Measurements from ENCODE around the gene RBPJL.

The RBPJL gene

GRCh38 chr20:45308117-45308778 is 1.6 kb downstream of the RBPJL start, which contains the start of gene MATN4:
Gene MATN4, minus strand, starts transcription at chr20:45308299. Its CDS starts 2,717 bp downstream, at chr20:45305582.
- no peak for DNase-seq (ENCODE audit: low read depth)
- TF ChIP-seq, protein P1, sequence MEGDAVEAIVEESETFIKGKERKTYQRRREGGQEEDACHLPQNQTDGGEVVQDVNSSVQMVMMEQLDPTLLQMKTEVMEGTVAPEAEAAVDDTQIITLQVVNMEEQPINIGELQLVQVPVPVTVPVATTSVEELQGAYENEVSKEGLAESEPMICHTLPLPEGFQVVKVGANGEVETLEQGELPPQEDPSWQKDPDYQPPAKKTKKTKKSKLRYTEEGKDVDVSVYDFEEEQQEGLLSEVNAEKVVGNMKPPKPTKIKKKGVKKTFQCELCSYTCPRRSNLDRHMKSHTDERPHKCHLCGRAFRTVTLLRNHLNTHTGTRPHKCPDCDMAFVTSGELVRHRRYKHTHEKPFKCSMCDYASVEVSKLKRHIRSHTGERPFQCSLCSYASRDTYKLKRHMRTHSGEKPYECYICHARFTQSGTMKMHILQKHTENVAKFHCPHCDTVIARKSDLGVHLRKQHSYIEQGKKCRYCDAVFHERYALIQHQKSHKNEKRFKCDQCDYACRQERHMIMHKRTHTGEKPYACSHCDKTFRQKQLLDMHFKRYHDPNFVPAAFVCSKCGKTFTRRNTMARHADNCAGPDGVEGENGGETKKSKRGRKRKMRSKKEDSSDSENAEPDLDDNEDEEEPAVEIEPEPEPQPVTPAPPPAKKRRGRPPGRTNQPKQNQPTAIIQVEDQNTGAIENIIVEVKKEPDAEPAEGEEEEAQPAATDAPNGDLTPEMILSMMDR (conservative IDR thresholded peaks at IDR 0.05; ENCODE audit: low read depth, low read length): peak; percentile 5
- no peak within 1 kb of the TSS for H3K4me3 ChIP-seq (ENCODE audit: low read depth, low read length)

DNA sequence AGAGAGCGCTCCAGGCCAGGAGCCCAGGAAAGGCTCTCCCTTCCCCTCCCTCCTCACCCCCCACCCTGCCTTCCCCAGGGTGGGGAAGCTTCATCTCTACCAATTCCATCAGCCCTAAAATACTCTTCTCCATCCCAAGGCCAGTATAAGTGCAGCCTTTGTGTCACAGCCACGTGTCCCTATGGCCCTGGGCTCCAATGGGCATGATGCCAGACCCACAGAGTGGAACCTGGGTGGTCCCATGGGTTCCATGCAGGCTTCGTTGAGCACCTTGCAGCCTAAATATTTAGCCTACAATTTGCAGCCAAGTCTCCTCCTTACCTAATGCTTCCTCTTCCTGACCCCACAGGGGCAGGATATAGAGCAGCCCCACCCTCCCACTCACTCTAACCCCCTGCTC is 2.4 kb downstream of the RBPJL start:
- no peak for DNase-seq (ENCODE audit: low read depth)
- H3K4me3 ChIP-seq (ENCODE audit: low read depth, low read length): no peak overlapping the region
- TF ChIP-seq, protein P1 (conservative IDR thresholded peaks at IDR 0.05; ENCODE audit: low read depth, low read length): no peak

- DNase-seq (ENCODE audit: low read depth): peak; percentile 63
- TF ChIP-seq, protein P1 (conservative IDR thresholded peaks at IDR 0.05; ENCODE audit: low read depth, low read length): peak; percentile 85
- H3K4me3 ChIP-seq (ENCODE audit: low read depth, low read length): no peak overlapping the region
Observed at GRCh38 chr20:45311589-45312211, 5.1 kb downstream of the RBPJL start.

GRCh38 chr20:45312241-45312640 is 5.6 kb downstream of the RBPJL start:
- no peak overlapping the region for H3K4me3 ChIP-seq (ENCODE audit: low read depth, low read length)
- DNase-seq (ENCODE audit: low read depth): no peak
- TF ChIP-seq, protein P1 (conservative IDR thresholded peaks at IDR 0.05; ENCODE audit: low read depth, low read length): no peak

DNA sequence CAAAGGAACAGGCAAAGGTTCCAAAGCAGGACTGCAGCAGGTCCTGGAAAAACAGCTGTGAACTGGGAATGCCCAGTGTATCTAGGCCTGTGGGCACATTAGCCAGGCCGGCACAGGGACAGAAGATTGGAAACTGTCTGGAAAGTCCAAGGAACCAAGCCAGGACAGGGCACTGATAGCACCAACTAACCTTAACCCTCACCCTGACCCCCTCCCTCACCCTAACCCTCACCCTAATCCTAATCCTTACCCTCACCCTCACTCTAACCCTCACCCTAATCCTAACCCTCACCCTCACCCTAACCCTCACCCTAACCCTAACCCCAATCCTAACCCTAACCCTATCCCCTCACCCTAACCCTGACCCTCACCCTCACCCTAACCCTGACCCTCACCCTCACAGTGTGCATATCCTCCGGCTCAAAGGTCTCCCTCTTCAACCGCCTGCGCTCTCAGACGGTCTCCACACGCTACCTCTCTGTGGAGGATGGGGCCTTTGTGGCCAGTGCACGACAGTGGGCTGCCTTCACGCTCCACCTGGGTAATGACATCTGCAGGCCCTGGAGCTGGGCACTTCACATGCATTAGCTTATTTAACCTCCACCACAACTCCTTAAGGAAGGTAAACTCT is 6.5 kb downstream of the RBPJL start:
- DNase-seq (ENCODE audit: low read depth): no peak
- TF ChIP-seq, protein P1 (conservative IDR thresholded peaks at IDR 0.05; ENCODE audit: low read depth, low read length): no peak
- H3K4me3 ChIP-seq (ENCODE audit: low read depth, low read length): no peak overlapping the region

DNA sequence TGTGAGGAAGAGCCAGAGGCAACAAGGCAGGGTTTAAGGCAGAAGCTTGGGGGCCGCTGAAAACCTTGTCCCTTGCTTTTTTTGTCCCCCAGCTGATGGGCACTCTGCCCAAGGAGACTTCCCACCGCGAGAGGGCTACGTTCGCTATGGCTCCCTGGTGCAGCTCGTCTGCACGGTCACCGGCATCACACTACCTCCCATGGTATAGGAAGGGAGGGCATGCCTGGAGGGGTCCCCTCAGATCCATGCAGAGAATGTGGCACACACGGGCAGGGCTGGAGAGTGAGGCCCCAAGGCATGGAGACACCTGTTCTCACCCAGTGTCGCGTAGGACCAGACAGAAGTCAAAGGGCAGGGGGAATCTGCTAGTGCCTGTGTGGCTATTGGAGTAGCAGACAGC is 7.3 kb downstream of the RBPJL start:
- no peak overlapping the region for H3K4me3 ChIP-seq (ENCODE audit: low read depth, low read length)
- TF ChIP-seq, protein P1 (conservative IDR thresholded peaks at IDR 0.05; ENCODE audit: low read depth, low read length): no peak
- no peak for DNase-seq (ENCODE audit: low read depth)
